Breast epithelium (tissue), 4 donors: ENCODE results near the gene TENM3. TPM values are rescaled to one million over a fixed set of nuclear protein-coding genes. Genes with fewer than 3 reads are reported as not detected.

Experiments
- DNase-seq, 2 donors: peaks; one replicate each; pipeline ENCODE4 v3.0.0-alpha.2; 2019; ENCODE audit warnings: low spot score in 2 of 2
- H3K27ac ChIP-seq, 2 donors: fragments of 200-600 bp; sonication (generic) in 1 of 2; one replicate each; pipeline ENCODE4 v1.5.1; 2016 to 2019; ENCODE audit warnings: mild to moderate bottlenecking in 1 of 2
- H3K27me3 ChIP-seq, 2 donors: fragments of 200-600 bp; sonication (generic) in 1 of 2; one replicate each; pipeline versions ENCODE4 v1.5.1 to v1.6.0; 2017 to 2019; ENCODE audit warnings: control low read depth in 1 of 2, mild to moderate bottlenecking in 1 of 2
- H3K36me3 ChIP-seq: fragments of 200-600 bp; one replicate; pipeline ENCODE4 v1.5.1; 2019
- H3K4me1 ChIP-seq, 2 donors: fragments of 200-600 bp; sonication (generic); one replicate each; pipeline ENCODE4 v1.5.1; 2016 to 2019; ENCODE audit warnings: control low read depth in 1 of 2
- H3K4me3 ChIP-seq, 3 donors: fragments of 200-600 bp; sonication (generic); 1 replicate in 2 of 3; 2 replicates in 1 of 3; pipeline ENCODE4 v1.5.1; 2016 to 2019; ENCODE audit warnings: mild to moderate bottlenecking in 3 of 3, moderate library complexity in 2 of 3
- H3K9me3 ChIP-seq, 2 donors: fragments of 200-600 bp; sonication (generic) in 1 of 2; one replicate each; pipeline ENCODE4 v1.5.1; 2016 to 2019; ENCODE audit warnings: control low read depth in 1 of 2
- POLR2A ChIP-seq: fragments of 450-650 bp; IDR thresholded peaks from one replicate; pipeline ENCODE4 v1.6.1; 2016; ENCODE audit warnings: antibody characterized with exemption, mild to moderate bottlenecking, moderate library complexity
- POLR2AphosphoS5 ChIP-seq, 3 donors: sonication (generic); formaldehyde crosslinking; IDR thresholded peaks; one replicate each; pipeline ENCODE4 v1.6.1; 2017; ENCODE audit warnings: antibody characterized with exemption in 3 of 3
- intact Hi-C: fragments of 100-400 bp; cut with DNase I; formaldehyde crosslinking; loops from one replicate; pipeline ENCODE4 v1.15.1; 2023; ENCODE audit warnings: low total_unique reads
- total RNA-seq, 3 donors: library from RNA; depleted of rRNA; stranded (reverse); fragments of >200 nt; gene quantifications; one replicate each; pipeline ENCODE4 v1.1.0, GENCODE V29; 2016
- TF ChIP-seq, protein P1 (sequence below), 3 donors: fragments of 450-650 bp; IDR thresholded peaks; one replicate each; pipeline ENCODE4 v1.5.1; 2016 to 2017; ENCODE audit warnings: antibody characterized with exemption in 3 of 3, mild to moderate bottlenecking in 3 of 3, moderate library complexity in 3 of 3

The TENM3 gene
- total RNA-seq, 3 donors from 2014 or later: 4.6 to 30.6 (median 8.8) TPM

DNA sequence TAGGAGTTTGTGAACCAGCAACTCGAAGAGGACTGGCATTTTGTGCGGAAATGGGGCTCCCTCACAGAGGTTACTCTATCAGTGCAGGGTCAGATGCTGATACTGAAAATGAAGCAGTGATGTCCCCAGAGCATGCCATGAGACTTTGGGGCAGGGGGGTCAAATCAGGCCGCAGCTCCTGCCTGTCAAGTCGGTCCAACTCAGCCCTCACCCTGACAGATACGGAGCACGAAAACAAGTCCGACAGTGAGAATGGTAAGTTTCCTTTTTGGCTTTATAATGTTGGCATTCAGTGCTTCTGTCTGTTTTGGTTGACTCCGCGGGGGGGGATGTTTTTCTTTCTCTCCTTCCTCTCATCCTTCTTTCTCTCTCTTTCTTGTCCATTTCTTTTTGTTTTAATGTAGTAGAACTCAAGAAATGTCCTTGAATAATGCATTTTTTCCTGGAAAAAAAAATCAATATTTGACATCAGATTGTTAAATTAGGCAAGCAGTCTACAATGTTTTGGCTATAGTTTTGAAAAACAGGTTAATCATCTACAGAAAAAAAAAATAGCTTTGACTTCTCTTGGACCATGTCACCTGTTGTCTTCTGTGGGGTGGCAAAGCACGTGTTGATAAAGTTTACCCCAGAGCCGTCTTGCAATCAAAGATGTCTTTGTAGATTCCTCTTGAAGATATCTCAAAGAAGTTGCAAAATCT lies 103.6 kb downstream of the TENM3 start:
- no peaks in the 10 kb centered on the region for H3K36me3 ChIP-seq
- no peak for DNase-seq
- intact Hi-C loops: no loop called here
- TF ChIP-seq, protein P1, sequence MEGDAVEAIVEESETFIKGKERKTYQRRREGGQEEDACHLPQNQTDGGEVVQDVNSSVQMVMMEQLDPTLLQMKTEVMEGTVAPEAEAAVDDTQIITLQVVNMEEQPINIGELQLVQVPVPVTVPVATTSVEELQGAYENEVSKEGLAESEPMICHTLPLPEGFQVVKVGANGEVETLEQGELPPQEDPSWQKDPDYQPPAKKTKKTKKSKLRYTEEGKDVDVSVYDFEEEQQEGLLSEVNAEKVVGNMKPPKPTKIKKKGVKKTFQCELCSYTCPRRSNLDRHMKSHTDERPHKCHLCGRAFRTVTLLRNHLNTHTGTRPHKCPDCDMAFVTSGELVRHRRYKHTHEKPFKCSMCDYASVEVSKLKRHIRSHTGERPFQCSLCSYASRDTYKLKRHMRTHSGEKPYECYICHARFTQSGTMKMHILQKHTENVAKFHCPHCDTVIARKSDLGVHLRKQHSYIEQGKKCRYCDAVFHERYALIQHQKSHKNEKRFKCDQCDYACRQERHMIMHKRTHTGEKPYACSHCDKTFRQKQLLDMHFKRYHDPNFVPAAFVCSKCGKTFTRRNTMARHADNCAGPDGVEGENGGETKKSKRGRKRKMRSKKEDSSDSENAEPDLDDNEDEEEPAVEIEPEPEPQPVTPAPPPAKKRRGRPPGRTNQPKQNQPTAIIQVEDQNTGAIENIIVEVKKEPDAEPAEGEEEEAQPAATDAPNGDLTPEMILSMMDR (IDR thresholded peaks at IDR 0.05): no peak
- TF ChIP-seq POLR2AphosphoS5 (IDR thresholded peaks at IDR 0.05) (no peak), POLR2A (no peak)
- H3K27me3 ChIP-seq: no peaks in the 10 kb centered on the region
- no peak overlapping the region for H3K27ac ChIP-seq
- H3K9me3 ChIP-seq: no peaks in the 10 kb centered on the region
- no peak overlapping the region for H3K4me3 ChIP-seq
- H3K4me1 ChIP-seq: no peaks in the 10 kb centered on the region

DNA sequence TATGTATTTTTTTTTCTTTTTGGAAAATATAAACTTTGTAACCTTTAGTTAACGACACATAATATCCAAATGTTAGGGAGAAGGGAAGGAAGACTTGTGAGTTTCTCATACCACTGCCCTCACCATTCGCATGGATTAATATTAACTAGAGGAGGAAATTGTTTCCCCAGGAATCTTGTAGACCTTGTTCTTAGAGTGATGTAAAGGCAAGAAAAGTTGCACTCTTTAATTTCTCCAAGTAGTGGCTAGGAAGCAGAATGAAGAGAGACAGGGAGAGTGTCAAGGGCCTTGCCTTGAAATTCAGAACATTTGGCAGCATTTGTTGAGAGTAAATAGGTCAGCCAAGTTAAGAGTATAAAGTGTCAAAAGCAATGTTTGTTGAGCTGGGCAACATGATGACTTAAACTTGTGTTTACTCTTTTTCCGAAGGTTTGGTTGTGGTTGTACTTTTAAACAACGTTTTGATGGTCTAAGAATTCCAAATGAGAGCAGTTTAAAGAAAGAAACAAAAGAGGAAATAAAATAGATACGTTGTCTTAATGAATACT lies 105.7 kb downstream of the TENM3 start:
- H3K4me3 ChIP-seq: no peak overlapping the region
- H3K9me3 ChIP-seq: no peaks in the 10 kb centered on the region
- DNase-seq: no peak
- no peak overlapping the region for H3K27ac ChIP-seq
- TF ChIP-seq POLR2A (no peak), POLR2AphosphoS5 (IDR thresholded peaks at IDR 0.05) (no peak)
- TF ChIP-seq, protein P1 (IDR thresholded peaks at IDR 0.05): no peak
- intact Hi-C loops: no loop called here
- H3K27me3 ChIP-seq: no peaks in the 10 kb centered on the region
- no peaks in the 10 kb centered on the region for H3K4me1 ChIP-seq
- no peaks in the 10 kb centered on the region for H3K36me3 ChIP-seq

DNA sequence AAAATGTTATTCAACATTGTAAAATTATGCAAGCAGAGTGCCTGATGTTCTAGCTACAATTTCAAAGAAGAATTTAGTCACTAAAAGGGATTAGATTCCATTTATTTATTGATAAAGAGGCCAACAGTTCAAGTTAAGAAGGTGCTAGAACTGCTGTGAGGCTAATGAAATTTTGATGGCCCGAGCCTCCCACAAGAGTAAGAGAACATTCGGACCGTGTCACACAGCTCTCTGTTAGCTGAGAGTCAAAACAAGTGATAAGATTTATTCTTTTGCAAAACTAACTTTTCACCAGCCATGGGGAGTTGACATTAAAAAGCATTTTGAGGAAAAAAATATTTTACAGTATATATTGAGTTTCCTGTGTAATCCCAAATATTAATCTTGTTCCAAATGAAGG lies 106.8 kb downstream of the TENM3 start:
- Histone ChIP-seq H3K4me1 (no peaks in the 10 kb centered on the region), H3K36me3 (no peaks in the 10 kb centered on the region), H3K27ac (no peak overlapping the region), H3K27me3 (no peaks in the 10 kb centered on the region), H3K9me3 (no peaks in the 10 kb centered on the region), H3K4me3 (no peak overlapping the region)
- DNase-seq: no peak
- no peak for TF ChIP-seq POLR2AphosphoS5 (IDR thresholded peaks at IDR 0.05)
- TF ChIP-seq POLR2A: no peak
- TF ChIP-seq, protein P1 (IDR thresholded peaks at IDR 0.05): no peak
- intact Hi-C loops: no loop called here

DNA sequence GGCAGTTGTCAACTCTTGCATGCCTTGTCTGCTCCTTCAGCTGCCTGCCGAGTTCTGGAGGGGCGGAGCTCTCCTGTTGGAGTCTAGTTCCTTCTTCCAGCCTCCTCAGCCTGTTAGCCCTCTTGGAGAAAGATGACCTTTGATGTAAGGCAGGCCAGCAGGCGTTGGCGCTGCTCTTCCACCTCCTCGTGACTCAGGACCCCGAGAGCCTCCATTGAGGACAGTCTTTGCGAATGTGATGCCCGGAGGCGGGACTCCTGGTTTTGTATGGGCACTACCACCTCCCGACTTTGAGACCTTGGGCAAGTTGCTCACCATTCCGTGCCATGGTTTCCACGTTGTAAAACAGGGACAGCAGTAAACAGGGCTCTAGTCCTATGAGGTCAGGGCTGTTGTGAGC lies 108.3 kb downstream of the TENM3 start:
- no peak for DNase-seq
- TF ChIP-seq POLR2A (no peak), POLR2AphosphoS5 (IDR thresholded peaks at IDR 0.05) (no peak)
- TF ChIP-seq, protein P1 (IDR thresholded peaks at IDR 0.05): no peak
- no peaks in the 10 kb centered on the region for H3K4me1 ChIP-seq
- no peaks in the 10 kb centered on the region for H3K9me3 ChIP-seq
- no peak overlapping the region for H3K4me3 ChIP-seq
- intact Hi-C loops: no loop called here
- H3K27me3 ChIP-seq: no peaks in the 10 kb centered on the region
- no peaks in the 10 kb centered on the region for H3K36me3 ChIP-seq
- no peak overlapping the region for H3K27ac ChIP-seq

DNA sequence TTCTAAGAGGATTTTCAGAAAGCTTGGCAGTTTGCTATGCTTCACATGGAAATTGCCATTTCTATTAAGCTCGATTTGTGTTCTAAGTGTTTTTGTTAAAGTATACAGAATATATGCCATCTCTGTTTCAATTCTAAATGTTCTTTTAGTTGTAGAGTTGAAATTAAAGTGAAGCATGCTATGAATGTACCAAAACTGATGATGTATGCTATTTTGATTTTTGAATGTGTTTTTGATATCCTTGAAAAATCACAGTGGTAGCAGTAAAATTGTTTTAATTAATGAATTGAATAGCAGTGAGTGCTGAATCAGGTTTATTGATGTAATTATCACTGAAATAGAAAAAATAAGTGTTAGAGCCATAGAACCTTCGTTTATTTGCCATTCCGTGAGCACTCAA lies 110.9 kb downstream of the TENM3 start:
- H3K9me3 ChIP-seq: no peaks in the 10 kb centered on the region
- H3K4me1 ChIP-seq: no peaks in the 10 kb centered on the region
- H3K36me3 ChIP-seq: no peaks in the 10 kb centered on the region
- no peaks in the 10 kb centered on the region for H3K27me3 ChIP-seq
- no peak for TF ChIP-seq POLR2AphosphoS5 (IDR thresholded peaks at IDR 0.05)
- TF ChIP-seq POLR2A: no peak
- TF ChIP-seq, protein P1 (IDR thresholded peaks at IDR 0.05): no peak
- H3K27ac ChIP-seq: no peak overlapping the region
- H3K4me3 ChIP-seq: no peak overlapping the region
- no peak for DNase-seq
- intact Hi-C loops: no loop called here
